Type B pancreatic cell (in vitro differentiated cells): ENCODE measurements around the gene SMARCD2. TPM values are rescaled to one million over a fixed set of nuclear protein-coding genes. Genes with fewer than 3 reads are reported as not detected.

Source experiments
- DNase-seq: peaks from one replicate; pipeline ENCODE4 v3.0.0; 2021; ENCODE audit warnings: mixed read lengths; ENCODE audit not compliant: unreplicated experiment; ENCODE audit errors: extremely low spot score
- H3K27ac Mint-ChIP-seq: 2 replicates; pipeline ENCODE4 v1.8.0; 2021; ENCODE audit warnings: mild to moderate bottlenecking, mixed read lengths
- H3K27me3 Mint-ChIP-seq: 2 replicates; pipeline ENCODE4 v1.8.0; 2021; ENCODE audit warnings: mixed read lengths
- H3K36me3 Mint-ChIP-seq: 2 replicates; pipeline ENCODE4 v1.8.0; 2021; ENCODE audit warnings: mixed read lengths
- H3K4me1 Mint-ChIP-seq: one replicate; pipeline ENCODE4 v1.8.0; 2021; ENCODE audit warnings: mixed read lengths; ENCODE audit not compliant: unreplicated experiment
- H3K4me3 Mint-ChIP-seq: 2 replicates; pipeline ENCODE4 v1.8.0; 2021; ENCODE audit warnings: mild to moderate bottlenecking, mixed read lengths
- H3K9me3 Mint-ChIP-seq: 2 replicates; pipeline ENCODE4 v1.8.0; 2021; ENCODE audit warnings: mixed read lengths
- total RNA-seq: library from RNA; stranded (reverse); gene quantifications from 2 replicates; pipeline ENCODE4 v1.2.1, GENCODE V29; 2021; ENCODE audit warnings: low replicate concordance
- TF ChIP-seq, protein P1 (sequence below): fragments of 200-600 bp; sonication (generic); conservative IDR thresholded peaks from 2 replicates; pipeline ENCODE4 v1.5.0; 2021; ENCODE audit warnings: antibody characterized with exemption, mild to moderate bottlenecking

SMARCD2 gene
- total RNA-seq, 1 donor from 2014 or later: 64.8 TPM

DNA sequence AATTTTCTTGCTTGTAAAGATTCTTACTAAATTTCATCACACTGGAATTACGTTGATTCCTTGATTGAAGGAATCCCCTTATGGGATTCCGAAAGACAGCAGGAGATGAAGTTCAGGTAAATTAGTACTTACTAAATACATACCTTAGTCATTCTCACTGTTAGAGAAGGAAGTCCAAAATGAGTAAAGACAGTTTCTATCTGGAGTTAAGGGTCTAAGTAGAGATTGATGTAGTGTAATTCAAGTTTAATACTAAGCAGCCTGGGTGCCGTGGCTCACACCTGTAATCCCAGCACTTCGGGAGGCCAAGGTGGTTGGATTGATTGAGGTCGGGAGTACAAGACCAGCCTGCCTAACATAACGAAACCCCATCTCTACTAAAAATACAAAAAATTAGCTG is 59.0 kb downstream of the SMARCD2 start:
- no peaks in the 10 kb centered on the region for H3K9me3 Mint-ChIP-seq
- peaks cover 5% of the 10 kb centered on the region for H3K4me1 Mint-ChIP-seq
- TF ChIP-seq, protein P1, sequence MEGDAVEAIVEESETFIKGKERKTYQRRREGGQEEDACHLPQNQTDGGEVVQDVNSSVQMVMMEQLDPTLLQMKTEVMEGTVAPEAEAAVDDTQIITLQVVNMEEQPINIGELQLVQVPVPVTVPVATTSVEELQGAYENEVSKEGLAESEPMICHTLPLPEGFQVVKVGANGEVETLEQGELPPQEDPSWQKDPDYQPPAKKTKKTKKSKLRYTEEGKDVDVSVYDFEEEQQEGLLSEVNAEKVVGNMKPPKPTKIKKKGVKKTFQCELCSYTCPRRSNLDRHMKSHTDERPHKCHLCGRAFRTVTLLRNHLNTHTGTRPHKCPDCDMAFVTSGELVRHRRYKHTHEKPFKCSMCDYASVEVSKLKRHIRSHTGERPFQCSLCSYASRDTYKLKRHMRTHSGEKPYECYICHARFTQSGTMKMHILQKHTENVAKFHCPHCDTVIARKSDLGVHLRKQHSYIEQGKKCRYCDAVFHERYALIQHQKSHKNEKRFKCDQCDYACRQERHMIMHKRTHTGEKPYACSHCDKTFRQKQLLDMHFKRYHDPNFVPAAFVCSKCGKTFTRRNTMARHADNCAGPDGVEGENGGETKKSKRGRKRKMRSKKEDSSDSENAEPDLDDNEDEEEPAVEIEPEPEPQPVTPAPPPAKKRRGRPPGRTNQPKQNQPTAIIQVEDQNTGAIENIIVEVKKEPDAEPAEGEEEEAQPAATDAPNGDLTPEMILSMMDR: no peak
- peaks cover 16% of the 10 kb centered on the region for H3K36me3 Mint-ChIP-seq
- no peak for DNase-seq
- no peaks in the 10 kb centered on the region for H3K27me3 Mint-ChIP-seq
- peak overlapping the region; percentile 52 for H3K27ac Mint-ChIP-seq
- no peak overlapping the region for H3K4me3 Mint-ChIP-seq

Other genes starting within 250 kb of the SMARCD2 start
- gene TACO1, start 241.8 kb downstream of the SMARCD2 start, total RNA-seq: 22.3 and 24.4 TPM in 2 replicates
- gene MAP3K3, start 220.3 kb downstream of the SMARCD2 start, total RNA-seq: 10.5 and 26.2 TPM in 2 replicates
- gene LIMD2, start 142.6 kb downstream of the SMARCD2 start, total RNA-seq: 16.1 and 65.1 TPM in 2 replicates
- gene STRADA, start 100.9 kb downstream of the SMARCD2 start, total RNA-seq: 26.5 and 43.9 TPM in 2 replicates
- 71.8 and 78.2 TPM in 2 replicates for gene CCDC47, start 69.1 kb downstream of the SMARCD2 start, total RNA-seq
- gene DDX42, start 68.5 kb downstream of the SMARCD2 start, total RNA-seq: 124 and 148 TPM in 2 replicates
- 112 and 113 TPM in 2 replicates for gene PSMC5, start 15.3 kb downstream of the SMARCD2 start, total RNA-seq
- gene FTSJ3, start 15.0 kb downstream of the SMARCD2 start, total RNA-seq: 39.4 and 45.2 TPM in 2 replicates
- gene CSH2, start 31.0 kb upstream of the SMARCD2 start, total RNA-seq: not detected in 2 replicates
- not detected in 2 replicates for gene GH2, start 39.3 kb upstream of the SMARCD2 start, total RNA-seq
- not detected in 2 replicates for gene CSH1, start 53.9 kb upstream of the SMARCD2 start, total RNA-seq
- not detected in 2 replicates for gene CSHL1, start 68.6 kb upstream of the SMARCD2 start, total RNA-seq
- gene GH1, start 76.2 kb upstream of the SMARCD2 start, total RNA-seq: not detected in 2 replicates
- gene CD79B, start 89.6 kb upstream of the SMARCD2 start, total RNA-seq: not detected in 2 replicates
- 0.39 TPM in 1 of 2 replicates, not detected in the other for gene SCN4A, start 130.2 kb upstream of the SMARCD2 start, total RNA-seq
- gene PRR29, start 155.7 kb upstream of the SMARCD2 start, total RNA-seq: 0.45 and 4.2 TPM in 2 replicates
- gene ICAM2, start 177.9 kb upstream of the SMARCD2 start, total RNA-seq: 1.2 TPM in 1 of 2 replicates, not detected in the other